A673 (cell line): ENCODE data around the gene ABCA4. TPM values are rescaled to one million over a fixed set of nuclear protein-coding genes. Genes with fewer than 3 reads are reported as not detected.

ENCODE experiments used
- BruUV-seq: library from RNA; stranded (reverse); fragments of 400-500 nt; replicated peaks from 2 replicates; lab custom pipeline; 2021; lab: Mats Ljungman, UMichigan
- CTCF ChIA-PET: fragments of 300-600 bp; sonication (Branson Sonifier 250); formaldehyde crosslinking; loops from one replicate; lab custom pipeline; 2022; ENCODE audit warnings: antibody characterized with exemption; lab: Charles Lee
- POLR2A ChIA-PET: fragments of 300-600 bp; sonication (Branson Sonifier 250); formaldehyde crosslinking; loops from one replicate; lab custom pipeline; 2022; ENCODE audit warnings: antibody characterized with exemption; ENCODE audit not compliant: low non-redundant PET; lab: Charles Lee
- DNase-seq: peaks from one replicate; pipeline ENCODE4 v3.0.0-alpha.2; 2015; ENCODE audit warnings: low spot score
- H3K27ac ChIP-seq: fragments of 200-600 bp; sonication (generic); 2 replicates; pipeline ENCODE4 v1.5.1; 2016; ENCODE audit warnings: mixed run types, low read depth, mild to moderate bottlenecking, mixed read lengths, antibody characterized with exemption, low read length; ENCODE audit not compliant: poor library complexity, severe bottlenecking
- H3K27me3 ChIP-seq: fragments of 200-600 bp; sonication (generic); replicated peaks from 2 replicates; pipeline ENCODE4 v1.6.1; 2017; ENCODE audit warnings: mixed run types, low read depth, mild to moderate bottlenecking, mixed read lengths, antibody characterized with exemption, low read length; ENCODE audit not compliant: insufficient read depth, poor library complexity
- H3K36me3 ChIP-seq: fragments of 200-600 bp; sonication (generic); 2 replicates; pipeline ENCODE4 v1.6.1; 2016; ENCODE audit warnings: mixed run types, mild to moderate bottlenecking, mixed read lengths, antibody characterized with exemption, low read length; ENCODE audit not compliant: insufficient read depth, poor library complexity, severe bottlenecking
- H3K4me1 ChIP-seq: fragments of 200-600 bp; sonication (generic); 2 replicates; pipeline ENCODE4 v1.6.1; 2017; ENCODE audit warnings: mixed run types, mild to moderate bottlenecking, mixed read lengths, antibody characterized with exemption, low read length; ENCODE audit not compliant: insufficient read depth, poor library complexity, severe bottlenecking
- H3K4me3 ChIP-seq: fragments of 200-600 bp; sonication (generic); 2 replicates; pipeline ENCODE4 v1.5.1; 2016; ENCODE audit warnings: low read depth, mixed run types, mild to moderate bottlenecking, mixed read lengths, low read length; ENCODE audit not compliant: poor library complexity, severe bottlenecking
- H3K9me3 ChIP-seq: fragments of 200-600 bp; sonication (generic); 2 replicates; pipeline ENCODE4 v1.6.1; 2016; ENCODE audit warnings: mixed run types, low read depth, mild to moderate bottlenecking, mixed read lengths, antibody characterized with exemption, low read length; ENCODE audit not compliant: poor library complexity, severe bottlenecking
- CTCF ChIP-seq: fragments of 300-800, 200-600 bp; sonication (generic); conservative IDR thresholded peaks from 2 replicates; pipeline ENCODE4 v1.5.1; 2017; ENCODE audit warnings: low read depth, mild to moderate bottlenecking, antibody characterized with exemption, low read length, moderate library complexity, mixed read lengths
- EZH2 ChIP-seq: fragments of 200-600 bp; sonication (generic); IDR thresholded peaks from 2 replicates; pipeline ENCODE4 v1.6.1; 2017; ENCODE audit warnings: borderline replicate concordance, low read depth, mild to moderate bottlenecking, mixed read lengths, antibody characterized with exemption, low read length; ENCODE audit not compliant: poor library complexity, severe bottlenecking
- intact Hi-C: fragments of 100-400 bp; cut with micrococcal nuclease; formaldehyde crosslinking; loops from one replicate; pipeline ENCODE4 v1.10.0; 2022; ENCODE audit not compliant: unreplicated experiment
- total RNA-seq: library from RNA; stranded (reverse); gene quantifications from 2 replicates; pipeline ENCODE4 v1.2.3, GENCODE V29; 2021

The ABCA4 gene
- total RNA-seq, 1 experiment from 2014 or later: 0.09 TPM

GRCh38 chr1:94011709-94012595 lies 109.0 kb downstream of the ABCA4 start:
- Histone ChIP-seq H3K4me3 (no peak overlapping the region), H3K27me3 (no peaks in the 10 kb centered on the region), H3K27ac (no peak overlapping the region), H3K4me1 (no peaks in the 10 kb centered on the region), H3K9me3 (no peaks in the 10 kb centered on the region), H3K36me3 (no peaks in the 10 kb centered on the region)
- CTCF ChIA-PET: interaction anchor here (1.3 kb wide), 1 partner anchor 14 kb away, joined by 4 read pairs; no protein-coding TSS in a partner anchor
- no peak for DNase-seq
- no TSS peak for BruUV-seq
- POLR2A ChIA-PET: no interaction called here
- TF ChIP-seq CTCF: no peak
- intact Hi-C loops: no loop called here

GRCh38 chr1:94011129-94011528 lies 109.8 kb downstream of the ABCA4 start:
- H3K9me3 ChIP-seq: no peaks in the 10 kb centered on the region
- no peak for DNase-seq
- H3K27ac ChIP-seq: no peak overlapping the region
- intact Hi-C loops: no loop called here
- no peaks in the 10 kb centered on the region for H3K36me3 ChIP-seq
- CTCF ChIA-PET: no interaction called here
- POLR2A ChIA-PET: no interaction called here
- BruUV-seq: no TSS peak
- TF ChIP-seq EZH2 (no peak), CTCF (no peak)
- H3K27me3 ChIP-seq: no peaks in the 10 kb centered on the region
- no peaks in the 10 kb centered on the region for H3K4me1 ChIP-seq
- no peak overlapping the region for H3K4me3 ChIP-seq

GRCh38 chr1:94009304-94009703 lies 111.6 kb downstream of the ABCA4 start:
- no peak for DNase-seq
- H3K27ac ChIP-seq: no peak overlapping the region
- BruUV-seq: no TSS peak
- intact Hi-C loops: no loop called here
- H3K27me3 ChIP-seq: no peaks in the 10 kb centered on the region
- TF ChIP-seq EZH2 (no peak), CTCF (no peak)
- CTCF ChIA-PET: no interaction called here
- POLR2A ChIA-PET: no interaction called here
- H3K9me3 ChIP-seq: no peaks in the 10 kb centered on the region
- H3K4me1 ChIP-seq: peaks cover 11% of the 10 kb centered on the region
- H3K4me3 ChIP-seq: no peak overlapping the region
- H3K36me3 ChIP-seq: no peaks in the 10 kb centered on the region
